ENCODE results near the gene BEND7.
"Not testable (repeated sequence)": the region's sequence is repeated elsewhere in the genome, so short reads cannot be mapped to it uniquely, and the experiment has no call there.

The BEND7 gene

DNA sequence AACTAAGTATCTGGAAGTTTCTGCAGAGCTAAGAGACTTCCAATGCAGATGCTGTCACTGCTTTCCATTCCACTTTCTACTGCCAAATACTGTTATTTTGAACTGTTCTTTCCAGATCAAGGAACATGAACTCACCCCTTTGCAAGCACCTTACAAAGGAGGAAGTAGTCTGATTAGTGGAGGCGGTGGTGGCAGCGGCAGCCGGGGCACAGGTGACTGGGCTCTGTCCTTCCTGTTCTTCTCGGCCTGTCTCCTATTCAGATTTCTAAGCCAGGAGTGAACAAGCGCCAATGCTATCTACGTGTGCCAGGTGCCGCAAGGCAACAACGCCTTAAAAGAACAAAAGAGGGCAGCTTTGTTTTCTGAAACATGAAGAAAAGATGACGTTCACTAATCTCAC lies 44.9 kb downstream of the BEND7 start:
- no peak for DNase-seq

DNA sequence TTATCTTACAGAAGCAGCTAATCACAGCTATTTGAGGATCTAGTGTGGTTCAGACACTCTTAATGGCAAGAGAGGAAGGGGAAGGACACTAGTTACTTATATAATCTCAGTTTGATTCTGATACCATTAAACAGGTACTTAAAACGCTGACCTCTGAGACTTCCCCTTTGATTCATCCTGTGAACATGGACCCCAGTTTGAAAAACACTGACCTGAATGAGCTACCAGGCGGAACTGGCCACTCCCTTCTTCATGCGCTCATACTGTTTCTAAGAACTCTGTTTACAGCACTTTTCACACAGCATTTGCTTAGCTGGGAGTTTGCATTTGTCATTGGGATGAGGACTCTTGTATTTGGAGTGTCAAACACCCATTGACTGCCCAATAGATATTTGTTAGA lies 45.7 kb downstream of the BEND7 start:
- DNase-seq: no peak

DNA sequence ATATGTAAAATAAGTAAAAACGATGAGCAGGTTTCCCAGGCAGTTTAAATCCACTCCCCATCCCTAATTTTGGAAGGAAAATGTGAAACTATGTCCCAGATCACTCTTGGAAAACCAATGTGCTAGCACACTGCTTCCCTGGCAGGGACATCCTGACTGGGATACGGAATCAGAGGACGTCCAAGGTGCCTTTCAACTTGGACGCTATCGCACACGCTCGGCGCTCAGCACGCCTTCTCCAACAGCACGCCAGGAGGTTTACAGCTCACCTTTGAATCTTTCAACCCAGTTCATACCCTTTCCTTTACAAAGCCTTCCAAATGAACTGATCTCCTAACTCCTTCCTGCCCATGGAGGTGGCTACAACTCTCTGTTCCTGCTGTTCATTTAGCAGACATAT lies 47.1 kb downstream of the BEND7 start:
- no peak for DNase-seq

DNA sequence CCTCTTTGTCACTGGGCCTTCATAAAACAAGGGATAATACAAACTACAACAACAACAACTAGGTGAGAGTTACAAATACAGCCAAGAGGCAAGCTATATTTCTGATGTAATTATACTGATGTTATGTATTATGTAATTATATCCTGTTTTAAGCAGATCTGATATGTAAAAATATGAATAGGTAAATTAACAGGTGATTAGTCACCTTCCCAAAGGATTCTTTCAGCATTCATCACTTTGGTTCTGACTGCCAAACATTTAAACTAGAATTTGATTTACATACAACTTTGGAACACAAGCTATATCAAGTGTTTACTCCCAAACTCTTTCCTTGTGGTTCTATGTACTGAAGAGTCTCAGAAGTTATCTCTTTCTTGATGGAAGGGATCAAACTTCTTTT lies 53.7 kb downstream of the BEND7 start:
- no peak for DNase-seq

DNA sequence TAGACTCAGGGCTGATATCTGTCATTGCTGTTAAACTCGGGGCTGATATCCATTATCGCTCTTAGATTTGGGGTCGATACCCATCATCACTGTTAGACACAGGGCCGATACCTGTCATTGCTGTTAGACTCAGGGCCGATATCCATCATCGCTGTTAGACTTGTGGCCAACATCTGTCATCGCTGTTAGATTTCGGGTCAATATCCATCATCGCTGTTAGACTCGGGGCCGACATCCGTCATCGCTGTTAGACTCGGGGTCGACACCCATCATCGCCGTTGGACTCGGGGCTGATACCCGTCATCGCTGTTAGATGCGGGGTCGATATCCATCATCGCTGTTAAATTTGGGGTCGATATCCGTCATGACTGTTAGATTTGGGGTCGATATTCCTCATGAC lies 54.8 kb downstream of the BEND7 start:
- no peak for DNase-seq

DNA sequence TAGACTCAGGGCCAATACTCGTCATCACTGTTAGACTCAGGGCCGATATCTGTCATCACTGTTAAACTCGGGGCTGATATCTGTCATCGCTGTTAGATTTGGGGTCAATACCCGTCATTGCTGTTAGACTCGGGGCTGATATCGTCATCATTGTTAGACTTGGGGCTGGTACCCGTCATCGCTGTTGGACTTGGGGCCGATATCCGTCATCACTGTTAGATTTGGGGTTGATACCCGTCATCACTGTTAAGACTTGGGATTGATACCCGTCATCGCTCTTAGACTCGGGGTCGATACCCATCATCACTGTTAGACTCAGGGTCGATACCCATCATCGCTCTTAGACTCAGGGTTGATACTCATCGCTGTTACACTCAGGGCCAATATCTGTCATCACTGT lies 56.5 kb downstream of the BEND7 start:
- DNase-seq: no peak

DNA sequence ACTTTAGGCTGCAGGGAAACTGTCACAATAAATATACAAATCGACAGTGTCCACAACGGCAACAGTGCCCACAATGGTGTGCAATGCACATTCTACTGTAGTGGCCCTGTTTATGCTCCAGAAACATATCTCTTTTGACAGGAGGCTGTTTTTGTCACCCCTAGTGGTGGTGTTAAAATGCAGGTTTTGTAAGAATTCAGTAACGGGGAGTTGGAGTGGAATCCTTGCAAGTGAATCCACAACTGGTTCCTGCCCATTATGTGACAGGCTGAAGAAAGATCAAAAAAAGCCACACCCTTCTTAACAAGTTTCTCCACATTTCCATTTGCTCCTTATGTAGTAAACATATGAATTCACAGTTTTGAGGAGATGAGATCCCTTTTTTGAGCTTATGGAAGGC lies 58.5 kb downstream of the BEND7 start:
- DNase-seq: no peak

DNA sequence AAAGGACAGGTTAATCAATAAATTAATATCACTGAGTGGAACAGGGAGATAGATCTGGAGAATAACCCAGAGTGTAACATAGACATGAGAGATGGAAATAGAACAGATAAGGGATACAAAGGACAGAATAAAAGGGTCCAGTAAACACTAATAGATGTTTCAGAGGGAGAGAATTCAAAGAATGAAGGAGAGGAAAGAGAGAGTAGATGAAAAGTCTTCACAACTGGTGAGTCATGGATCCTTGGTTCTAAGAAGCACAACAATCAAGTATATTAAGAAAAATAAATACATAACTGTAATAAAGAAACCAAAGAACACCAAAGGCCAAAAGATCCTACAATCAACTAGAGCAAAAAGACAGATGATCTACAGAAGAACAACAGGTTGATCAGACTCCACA lies 66.3 kb downstream of the BEND7 start:
- DNase-seq: no peak

DNA sequence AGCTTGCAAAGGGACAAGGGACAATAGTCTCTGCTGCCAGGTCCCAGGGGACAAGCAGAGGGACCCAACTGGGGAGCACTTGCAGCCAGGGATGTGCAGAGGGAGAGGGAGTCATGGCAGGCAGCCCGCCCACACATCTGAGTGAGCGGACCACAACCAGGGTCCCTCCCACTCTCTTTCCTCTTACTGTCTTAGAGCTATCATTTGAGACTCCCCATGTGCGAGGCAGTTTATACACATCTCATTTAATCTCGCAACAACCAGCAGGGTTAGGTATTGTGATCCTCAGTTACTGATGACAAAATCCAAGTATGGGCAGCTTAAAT lies 70.2 kb downstream of the BEND7 start:
- peak in 3 of 58 donors; percentile 29 to 40 (median 30) for DNase-seq

DNA sequence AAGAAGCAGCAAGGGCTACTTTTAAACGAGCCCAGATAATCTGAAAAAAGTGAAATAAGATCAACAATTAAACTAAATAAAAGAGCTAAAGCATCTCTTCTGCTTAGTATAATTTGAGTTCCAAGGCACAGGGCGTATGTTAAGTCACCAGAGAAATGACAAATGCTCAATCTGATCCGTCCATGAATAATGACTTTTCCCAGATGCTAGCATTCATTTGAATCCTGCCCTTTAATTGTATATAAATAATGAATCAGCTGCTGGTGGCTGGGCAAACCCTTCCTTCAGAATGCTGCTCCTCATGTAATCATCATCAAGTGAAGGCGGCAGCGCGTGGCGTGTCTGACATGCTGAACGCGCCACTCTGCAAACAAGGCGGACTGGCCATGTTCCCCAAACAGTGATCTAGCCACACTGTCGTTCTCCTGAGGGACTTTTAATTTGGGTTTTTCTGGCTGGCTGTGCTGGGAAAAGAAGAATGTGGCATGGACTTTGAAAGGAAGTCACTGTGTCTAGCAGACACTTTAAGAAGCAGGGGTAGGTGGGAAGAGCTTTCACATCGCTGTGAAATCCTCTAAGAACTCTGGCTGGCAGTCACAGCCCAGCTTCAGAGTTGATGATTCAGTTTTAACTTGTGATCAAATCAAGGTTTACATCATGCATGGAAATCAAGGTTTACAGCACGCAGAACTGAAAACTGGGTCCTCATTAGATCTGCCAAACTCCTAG lies 70.7 kb downstream of the BEND7 start:
- peak in 24 of 58 donors; percentile 3 to 60 (median 30) for DNase-seq

DNA sequence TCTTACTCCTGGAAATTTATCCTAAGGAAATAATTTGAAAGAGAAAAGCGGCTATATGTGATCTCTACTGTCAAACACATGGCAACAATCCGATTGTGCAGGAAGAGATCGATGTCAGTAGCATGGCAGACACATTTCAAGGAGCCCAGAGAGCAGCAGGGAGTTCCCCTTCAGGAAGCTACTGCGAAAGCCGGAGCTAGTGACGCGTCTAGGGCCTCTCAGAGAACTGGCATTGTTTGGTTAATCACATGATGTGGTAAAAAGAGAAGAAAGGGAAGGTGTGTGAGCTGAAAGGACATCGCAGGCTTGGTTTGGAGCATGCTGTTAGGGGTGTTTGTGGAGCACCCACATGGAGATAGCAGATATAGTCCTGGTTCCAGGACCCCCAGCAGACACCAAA lies 74.9 kb downstream of the BEND7 start:
- DNase-seq: no peak

DNA sequence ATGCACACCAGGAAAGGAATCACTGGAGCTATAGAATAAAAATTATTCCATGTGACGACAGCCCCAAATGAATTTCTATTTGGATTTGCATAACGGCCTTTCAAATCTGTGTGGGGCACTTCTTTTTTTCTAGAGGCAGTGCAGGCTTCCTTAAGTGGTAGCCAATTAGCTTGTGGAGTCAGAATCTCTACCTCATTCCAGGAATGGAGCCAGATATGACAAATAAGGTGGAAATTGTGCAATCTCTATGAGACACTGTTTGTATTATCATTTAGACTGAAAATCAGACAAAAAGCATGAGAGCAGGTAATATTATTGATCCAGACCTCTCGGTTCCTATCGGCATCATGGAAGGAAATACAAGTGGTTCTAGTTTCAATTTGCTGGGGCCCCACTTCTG lies 78.7 kb downstream of the BEND7 start:
- no peak for DNase-seq

DNA sequence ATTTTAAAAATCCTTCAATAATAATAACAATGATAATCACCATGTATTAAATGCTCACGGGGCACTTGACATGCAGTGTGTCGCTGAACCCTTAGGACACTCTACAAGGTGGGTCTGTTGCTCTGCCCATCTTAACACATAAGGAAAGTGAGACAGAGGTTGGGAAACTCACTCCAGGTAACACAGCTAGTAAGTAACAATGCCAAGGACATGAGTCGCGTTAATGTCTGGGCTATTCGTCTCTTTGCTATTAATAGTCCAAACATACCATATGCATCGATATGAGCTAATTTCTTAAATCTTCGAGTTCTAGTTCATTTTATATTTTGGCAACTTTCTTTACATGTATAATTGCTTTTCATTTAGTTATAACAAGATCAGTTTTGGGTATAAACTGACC lies 79.5 kb downstream of the BEND7 start:
- DNase-seq: no peak

DNA sequence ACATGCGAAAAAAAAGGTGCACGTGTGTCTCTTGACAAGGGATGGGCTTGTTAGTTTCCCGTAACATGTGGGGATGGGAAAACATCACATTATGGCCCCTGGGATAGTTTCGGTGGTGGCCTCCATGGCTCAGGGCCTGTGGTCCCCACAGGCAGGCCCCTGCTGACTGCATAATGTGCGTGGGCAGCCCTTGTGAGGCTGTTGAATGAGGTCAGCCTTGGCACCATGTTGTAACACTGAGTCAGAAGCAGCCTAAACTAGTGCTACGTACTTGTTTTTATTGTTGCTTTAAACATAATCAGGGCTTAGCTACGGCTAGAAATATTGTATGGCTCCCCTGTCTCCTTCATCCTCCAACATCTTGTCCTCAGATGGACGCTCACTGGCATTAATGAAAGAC lies 80.6 kb downstream of the BEND7 start:
- no peak for DNase-seq

DNA sequence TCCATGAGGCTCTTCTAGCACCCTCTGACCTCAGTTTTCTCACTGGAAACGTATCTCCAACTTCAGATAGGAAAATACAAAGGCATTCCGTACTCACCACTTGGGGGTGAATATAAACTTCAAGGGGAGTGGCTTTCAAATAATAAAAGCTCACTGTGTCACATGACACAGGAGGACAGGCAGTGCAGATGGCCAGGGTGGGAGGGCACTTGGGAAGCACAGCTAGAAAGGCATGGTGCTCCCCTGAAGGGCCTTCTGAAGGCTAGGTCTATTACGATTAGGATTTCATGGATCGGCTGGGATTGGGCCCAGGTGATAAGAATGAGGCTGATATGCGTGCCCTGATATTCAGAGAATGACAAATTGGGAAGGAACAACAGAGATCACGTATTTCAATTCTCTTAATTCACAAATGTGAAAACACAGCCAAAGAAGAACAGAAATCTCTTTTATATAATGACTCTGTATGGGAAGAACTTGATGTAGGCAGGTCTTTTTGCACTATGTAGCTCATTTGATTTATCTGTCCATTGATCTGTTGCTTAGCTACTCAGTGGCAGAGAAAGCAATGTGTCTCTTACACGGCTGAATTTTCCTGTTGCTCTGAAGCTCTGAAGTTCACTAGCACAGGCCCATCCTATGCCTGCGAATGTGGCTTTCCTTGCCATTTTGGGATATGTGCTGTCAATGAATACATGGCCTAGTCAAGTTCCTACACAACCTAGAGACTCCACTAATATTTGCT lies 83.0 kb downstream of the BEND7 start:
- DNase-seq: no peak

DNA sequence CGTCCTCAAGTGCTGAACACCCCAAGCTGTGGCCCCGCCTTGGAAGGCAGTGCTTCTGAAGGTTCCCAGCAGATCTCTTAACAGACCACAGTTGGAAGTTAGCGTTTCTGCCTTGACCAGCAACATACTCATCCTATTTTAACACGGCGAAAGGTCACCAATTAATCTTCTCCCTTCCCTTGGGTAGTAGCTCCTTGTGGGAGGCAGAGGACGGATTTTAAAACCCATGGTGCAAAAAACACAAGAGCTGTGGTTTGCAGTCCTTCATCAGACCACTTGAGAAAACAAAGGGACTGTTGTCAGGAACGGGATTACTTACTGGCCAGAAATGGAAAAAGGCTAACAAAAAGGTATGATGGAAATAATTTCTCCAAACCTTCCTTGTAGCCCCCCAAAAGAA lies 87.3 kb downstream of the BEND7 start:
- no peak for DNase-seq

DNA sequence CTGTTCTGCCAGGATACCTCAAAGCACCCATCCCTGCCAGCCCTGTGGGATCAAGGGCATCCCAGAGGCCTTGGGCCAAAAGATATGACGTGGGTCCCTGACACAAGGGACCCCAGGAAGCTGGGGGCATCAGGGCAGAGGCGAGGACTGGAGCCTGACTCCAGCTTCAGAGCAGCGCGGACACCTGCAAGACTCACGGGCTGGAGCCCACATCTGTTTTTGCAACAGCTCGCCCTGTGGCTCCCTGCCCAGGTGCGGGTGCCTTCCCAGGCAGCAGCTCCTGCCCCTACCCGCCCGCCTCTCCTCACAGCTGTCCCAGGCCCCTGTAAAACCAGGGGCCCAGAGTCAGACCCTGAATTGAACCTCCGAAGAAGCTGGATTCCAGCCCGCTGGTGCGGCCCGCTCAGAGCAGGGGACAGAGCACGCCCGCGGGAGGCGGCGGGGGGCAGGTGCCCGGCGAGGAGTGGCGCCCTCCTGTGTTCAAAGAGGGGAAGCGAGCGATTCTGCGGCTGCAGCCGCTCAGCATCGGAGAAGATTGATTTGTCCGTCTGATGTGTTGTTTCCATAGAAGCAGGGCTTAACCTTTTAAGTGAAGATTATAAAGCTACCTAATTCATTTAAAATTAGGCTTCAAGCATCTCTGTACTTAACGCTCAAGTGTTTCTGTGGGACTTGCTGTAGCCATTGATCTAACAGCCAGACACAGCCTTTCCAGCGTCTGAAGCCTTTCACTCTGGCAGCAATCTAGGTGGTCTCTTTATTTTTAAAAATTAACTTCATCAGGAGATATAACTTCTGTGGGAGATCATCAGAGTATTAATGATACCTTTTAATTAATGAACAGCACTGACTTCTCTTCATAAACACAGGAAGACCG lies 88.4 kb downstream of the BEND7 start:
- peak in 28 of 58 donors; percentile 1 to 46 (median 13) for DNase-seq

DNA sequence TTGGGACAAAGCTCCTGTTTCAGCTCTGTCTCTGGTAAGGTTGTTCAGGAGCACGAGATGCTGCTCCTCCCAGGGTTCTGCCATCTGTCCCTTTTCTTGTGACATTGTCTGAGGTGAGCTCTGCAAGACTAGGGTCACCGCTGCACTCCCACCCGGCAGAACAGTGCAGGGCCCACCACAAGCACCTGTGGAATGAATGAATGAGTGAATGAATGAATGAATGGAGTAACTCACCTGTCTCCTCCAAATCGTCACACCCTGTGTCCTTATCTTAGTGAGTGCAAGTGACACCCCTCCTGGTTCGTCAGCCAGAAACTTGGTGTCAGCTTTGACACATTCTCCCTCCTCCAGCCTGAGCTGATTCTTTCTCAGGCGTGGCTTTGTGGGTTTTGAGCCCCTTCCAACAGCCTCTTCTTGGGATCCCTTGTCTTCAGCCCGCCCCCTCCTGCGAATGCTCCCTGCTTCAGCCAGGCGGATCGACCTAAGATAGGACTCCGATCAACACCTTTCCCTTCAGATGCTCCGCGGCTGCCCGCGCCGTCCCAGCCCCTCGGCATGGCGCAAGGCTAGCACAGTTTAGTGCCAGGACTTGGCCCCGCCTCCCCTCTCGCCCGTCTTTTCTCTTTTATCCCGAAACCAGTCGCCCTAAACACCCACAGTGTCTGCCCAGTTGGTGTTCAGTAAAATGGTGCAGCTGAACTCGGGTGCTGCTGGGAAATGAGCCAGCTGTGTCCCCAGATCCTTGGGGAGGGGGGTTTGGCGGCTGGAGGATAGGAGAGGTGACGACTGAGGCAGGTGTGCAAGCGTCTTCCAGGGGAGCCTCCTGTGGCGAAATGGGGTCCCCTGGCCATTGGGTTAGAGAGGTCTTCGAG lies 89.3 kb downstream of the BEND7 start:
- peak in 3 of 58 donors; percentile 5 to 17 (median 9) for DNase-seq

DNA sequence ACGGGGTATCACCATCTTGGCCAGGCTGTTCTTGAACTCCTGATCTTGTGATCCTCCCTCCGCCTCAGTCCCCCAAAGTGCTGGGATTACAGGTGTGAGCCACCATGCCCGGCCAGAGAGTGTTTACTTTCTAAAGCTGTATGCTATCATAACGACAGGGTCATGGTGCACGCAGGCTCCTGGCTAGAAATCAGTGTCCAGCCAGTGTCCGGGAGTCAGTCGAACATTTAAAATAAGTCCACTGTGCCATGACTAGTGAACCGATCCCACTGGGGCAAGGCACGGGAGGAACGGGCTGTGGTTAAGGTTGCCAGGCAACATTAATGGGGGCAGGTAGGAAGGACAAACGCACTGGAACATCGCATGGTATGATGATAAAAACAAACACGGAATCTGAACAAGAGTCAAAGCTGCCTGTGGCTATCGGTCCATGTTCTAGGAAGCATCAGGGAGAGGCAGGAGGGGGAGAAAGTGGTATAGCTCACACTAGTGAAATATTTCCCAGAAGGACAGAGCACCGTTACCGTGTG lies 91.7 kb downstream of the BEND7 start:
- no peak for DNase-seq

DNA sequence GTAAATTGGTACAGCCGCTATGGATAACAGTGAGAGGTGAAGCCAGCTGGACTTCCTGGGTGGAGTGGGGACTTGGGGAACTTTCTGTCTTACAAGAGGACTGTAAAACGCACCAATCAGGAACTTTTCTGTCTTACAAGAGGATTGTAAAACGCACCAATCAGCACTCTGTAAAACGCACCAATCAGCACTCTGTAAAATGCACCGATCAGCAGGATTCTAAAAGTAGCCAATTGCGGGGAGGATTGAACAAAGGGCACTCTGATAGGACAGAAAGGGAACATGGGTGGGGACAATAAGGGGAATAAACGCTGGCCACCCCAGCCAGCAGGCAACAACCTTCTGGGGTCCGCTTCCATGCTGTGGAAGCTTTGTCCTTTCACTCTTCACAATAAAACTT lies 100.9 kb downstream of the BEND7 start:
- DNase-seq: not testable (repeated sequence)

DNA sequence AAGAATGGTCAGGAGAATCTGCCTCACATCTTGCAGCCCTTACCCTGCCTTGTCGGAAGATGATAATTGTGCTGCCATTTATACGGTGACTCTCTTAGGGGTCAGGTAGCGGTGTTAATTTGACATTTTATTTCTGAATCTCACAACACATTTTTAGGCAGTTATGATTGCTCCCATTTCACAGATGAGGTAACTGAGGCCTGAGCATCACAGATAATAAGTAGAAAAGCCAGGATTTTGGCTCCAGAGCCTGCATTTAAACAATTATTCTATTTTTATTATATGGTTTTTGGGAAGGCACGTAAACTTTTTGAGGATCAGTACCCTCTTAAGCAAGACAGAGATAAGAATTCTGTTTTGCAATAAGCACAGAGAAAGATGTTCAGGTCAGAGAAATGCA lies 103.4 kb downstream of the BEND7 start:
- DNase-seq: no peak
